SU-DHL-6 (cell line): ENCODE data around the gene GNAI2.
A peak's percentile ranks its signal among the peaks of the same experiment; 100 is the strongest.

Experiments used
- H2AFZ ChIP-seq: fragments of 200-600 bp; sonication (generic); 2 replicates; pipeline ENCODE4 v1.6.1; 2014; ENCODE audit warnings: low read depth, mild to moderate bottlenecking, moderate library complexity, mixed read lengths, antibody characterized with exemption, low read length; ENCODE audit not compliant: severe bottlenecking
- H3F3A ChIP-seq: fragments of 200-600 bp; shearing (Covaris generic); 2 replicates; pipeline ENCODE4 v1.6.0; 2016; ENCODE audit warnings: antibody characterized with exemption, mild to moderate bottlenecking; ENCODE audit not compliant: insufficient read depth
- H3K27ac ChIP-seq: fragments of 200-600 bp; sonication (generic); 2 replicates; pipeline ENCODE4 v1.5.1; 2016; ENCODE audit warnings: low read depth, mild to moderate bottlenecking, low read length, moderate library complexity, mixed read lengths
- H3K27me3 ChIP-seq: fragments of 200-600 bp; sonication (generic), shearing (Covaris generic); 2 replicates; pipeline ENCODE4 v1.6.0; 2014; ENCODE audit warnings: mild to moderate bottlenecking, low read length
- H3K36me3 ChIP-seq: fragments of 200-600 bp; sonication (generic); 2 replicates; pipeline ENCODE4 v1.6.1; 2014; ENCODE audit warnings: mild to moderate bottlenecking, low read length, mixed read lengths
- H3K4me2 ChIP-seq: fragments of 300-600, 200-600 bp; shearing (Covaris generic), sonication (generic); 2 replicates; pipeline ENCODE4 v1.6.0; 2014; ENCODE audit warnings: low read length, low read depth, mild to moderate bottlenecking; ENCODE audit not compliant: poor library complexity, severe bottlenecking
- H3K4me3 ChIP-seq: fragments of 200-600 bp; sonication (generic); 2 replicates; pipeline ENCODE4 v1.5.1; 2014; ENCODE audit warnings: antibody characterized with exemption, low read length, mild to moderate bottlenecking, mixed read lengths; ENCODE audit not compliant: insufficient read depth, poor library complexity, severe bottlenecking
- H3K79me2 ChIP-seq: fragments of 200-600 bp; sonication (generic); 2 replicates; pipeline ENCODE4 v1.6.1; 2014; ENCODE audit warnings: mild to moderate bottlenecking, low read length, moderate library complexity; ENCODE audit not compliant: insufficient read depth
- H3K9ac ChIP-seq: fragments of 200-600 bp; sonication (generic); 2 replicates; pipeline ENCODE4 v1.7.0; 2014; ENCODE audit warnings: mild to moderate bottlenecking, low read length
- H3K9me2 ChIP-seq: fragments of 200-600 bp; sonication (generic); replicated peaks from 2 replicates; pipeline ENCODE4 v1.6.1; 2014; ENCODE audit warnings: low read length; ENCODE audit not compliant: insufficient read depth
- H3K9me3 ChIP-seq: fragments of 200-600 bp; sonication (generic); 2 replicates; pipeline ENCODE4 v1.6.1; 2014; ENCODE audit warnings: low read length, mixed read lengths; ENCODE audit not compliant: insufficient read depth
- H4K20me1 ChIP-seq: fragments of 200-600 bp; sonication (generic); 2 replicates; pipeline ENCODE4 v1.6.1; 2014; ENCODE audit warnings: low read depth, mild to moderate bottlenecking, antibody characterized with exemption, low read length, moderate library complexity, mixed read lengths
- EZH2phosphoT487 ChIP-seq: fragments of 200-600 bp; sonication (generic), shearing (Covaris generic); conservative IDR thresholded peaks from 2 replicates; pipeline ENCODE4 v1.6.1; 2018; ENCODE audit warnings: mild to moderate bottlenecking, antibody characterized with exemption, low read length, moderate library complexity, mixed read lengths
- TF ChIP-seq, protein P1 (sequence below): fragments of 200-600 bp; sonication (generic); IDR thresholded peaks from one replicate; pipeline ENCODE4 v1.5.1; 2017; ENCODE audit warnings: antibody characterized with exemption, mild to moderate bottlenecking, low read length, moderate library complexity; ENCODE audit not compliant: insufficient read depth, poor library complexity, severe bottlenecking

The GNAI2 gene

DNA sequence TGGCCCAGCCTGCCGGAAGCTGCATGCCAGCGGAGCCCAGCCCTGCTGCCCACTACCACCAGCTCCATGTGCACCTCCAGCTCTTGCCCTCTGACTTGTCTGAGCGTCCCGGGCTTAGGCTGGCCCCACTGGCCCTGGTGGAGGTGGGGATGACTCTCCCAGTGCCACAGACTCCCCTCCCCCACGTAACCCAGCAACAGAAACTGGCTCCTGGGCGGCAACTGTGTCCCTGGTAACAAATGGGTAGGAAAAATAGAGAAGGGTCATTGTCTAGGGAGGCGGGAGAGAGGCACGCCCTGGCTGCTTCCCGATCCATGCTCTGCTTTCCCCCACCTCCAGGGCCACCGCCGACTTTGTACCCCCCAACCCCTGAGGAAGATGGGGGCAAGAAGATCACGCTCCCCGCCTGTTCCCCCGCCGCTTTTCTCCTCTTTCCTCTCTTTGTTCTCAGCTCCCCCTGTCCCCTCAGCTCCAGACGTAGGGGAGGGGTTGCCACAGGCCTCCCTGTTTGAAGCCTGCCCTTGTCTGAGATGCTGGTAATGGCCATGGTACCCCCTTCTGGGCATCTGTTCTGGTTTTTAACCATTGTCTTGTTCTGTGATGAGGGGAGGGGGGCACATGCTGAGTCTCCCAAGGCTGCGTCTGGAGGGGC, 22.2 kb downstream of the GNAI2 start:
- H3K4me3 ChIP-seq: no peak overlapping the region
- H3F3A ChIP-seq: no peaks in the 10 kb centered on the region
- no peaks in the 10 kb centered on the region for H3K9me2 ChIP-seq
- no peaks in the 10 kb centered on the region for H3K9me3 ChIP-seq
- H2AFZ ChIP-seq: no peak overlapping the region
- no peak overlapping the region for H3K4me2 ChIP-seq
- H3K79me2 ChIP-seq: no peaks in the 10 kb centered on the region
- no peaks in the 10 kb centered on the region for H4K20me1 ChIP-seq
- H3K36me3 ChIP-seq: 0 out of 2 replicates have a peak, but pooled peaks cover 3% of the 10 kb centered on the region
- H3K27me3 ChIP-seq: no peaks in the 10 kb centered on the region
- no peak overlapping the region for H3K9ac ChIP-seq
- no peak for TF ChIP-seq EZH2phosphoT487
- TF ChIP-seq, protein P1, sequence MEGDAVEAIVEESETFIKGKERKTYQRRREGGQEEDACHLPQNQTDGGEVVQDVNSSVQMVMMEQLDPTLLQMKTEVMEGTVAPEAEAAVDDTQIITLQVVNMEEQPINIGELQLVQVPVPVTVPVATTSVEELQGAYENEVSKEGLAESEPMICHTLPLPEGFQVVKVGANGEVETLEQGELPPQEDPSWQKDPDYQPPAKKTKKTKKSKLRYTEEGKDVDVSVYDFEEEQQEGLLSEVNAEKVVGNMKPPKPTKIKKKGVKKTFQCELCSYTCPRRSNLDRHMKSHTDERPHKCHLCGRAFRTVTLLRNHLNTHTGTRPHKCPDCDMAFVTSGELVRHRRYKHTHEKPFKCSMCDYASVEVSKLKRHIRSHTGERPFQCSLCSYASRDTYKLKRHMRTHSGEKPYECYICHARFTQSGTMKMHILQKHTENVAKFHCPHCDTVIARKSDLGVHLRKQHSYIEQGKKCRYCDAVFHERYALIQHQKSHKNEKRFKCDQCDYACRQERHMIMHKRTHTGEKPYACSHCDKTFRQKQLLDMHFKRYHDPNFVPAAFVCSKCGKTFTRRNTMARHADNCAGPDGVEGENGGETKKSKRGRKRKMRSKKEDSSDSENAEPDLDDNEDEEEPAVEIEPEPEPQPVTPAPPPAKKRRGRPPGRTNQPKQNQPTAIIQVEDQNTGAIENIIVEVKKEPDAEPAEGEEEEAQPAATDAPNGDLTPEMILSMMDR: no peak
- H3K27ac ChIP-seq: no peak overlapping the region

DNA sequence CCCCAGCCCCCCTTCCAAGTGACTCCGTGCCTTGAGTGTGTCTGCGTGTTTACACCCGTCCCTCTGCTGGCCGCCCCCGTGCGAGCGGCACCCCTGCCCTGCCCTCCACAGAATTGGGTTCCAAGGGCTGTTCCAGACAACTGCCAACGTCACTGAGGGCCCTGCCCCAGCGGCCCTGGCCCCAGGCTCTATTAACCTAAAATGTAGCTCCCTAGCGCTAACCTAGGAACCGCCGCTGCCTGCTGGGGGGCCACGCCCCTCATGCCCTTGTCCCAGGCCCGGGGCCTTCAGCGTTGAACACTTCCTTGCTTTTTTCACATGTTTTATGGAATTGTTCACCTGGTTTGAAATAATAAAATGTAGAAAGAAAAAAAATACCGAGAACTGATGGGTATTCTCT, 23.0 kb downstream of the GNAI2 start:
- no peaks in the 10 kb centered on the region for H3K79me2 ChIP-seq
- H3K9me3 ChIP-seq: no peaks in the 10 kb centered on the region
- no peak overlapping the region for H2AFZ ChIP-seq
- no peaks in the 10 kb centered on the region for H3K9me2 ChIP-seq
- H3K27me3 ChIP-seq: no peaks in the 10 kb centered on the region
- no peak overlapping the region for H3K9ac ChIP-seq
- H3K27ac ChIP-seq: no peak overlapping the region
- no peaks in the 10 kb centered on the region for H4K20me1 ChIP-seq
- TF ChIP-seq, protein P1: no peak
- TF ChIP-seq EZH2phosphoT487: no peak
- H3F3A ChIP-seq: no peaks in the 10 kb centered on the region
- H3K4me3 ChIP-seq: no peak overlapping the region
- H3K36me3 ChIP-seq: 0 out of 2 replicates have a peak, but pooled peaks cover 3% of the 10 kb centered on the region
- H3K4me2 ChIP-seq: no peak overlapping the region

DNA sequence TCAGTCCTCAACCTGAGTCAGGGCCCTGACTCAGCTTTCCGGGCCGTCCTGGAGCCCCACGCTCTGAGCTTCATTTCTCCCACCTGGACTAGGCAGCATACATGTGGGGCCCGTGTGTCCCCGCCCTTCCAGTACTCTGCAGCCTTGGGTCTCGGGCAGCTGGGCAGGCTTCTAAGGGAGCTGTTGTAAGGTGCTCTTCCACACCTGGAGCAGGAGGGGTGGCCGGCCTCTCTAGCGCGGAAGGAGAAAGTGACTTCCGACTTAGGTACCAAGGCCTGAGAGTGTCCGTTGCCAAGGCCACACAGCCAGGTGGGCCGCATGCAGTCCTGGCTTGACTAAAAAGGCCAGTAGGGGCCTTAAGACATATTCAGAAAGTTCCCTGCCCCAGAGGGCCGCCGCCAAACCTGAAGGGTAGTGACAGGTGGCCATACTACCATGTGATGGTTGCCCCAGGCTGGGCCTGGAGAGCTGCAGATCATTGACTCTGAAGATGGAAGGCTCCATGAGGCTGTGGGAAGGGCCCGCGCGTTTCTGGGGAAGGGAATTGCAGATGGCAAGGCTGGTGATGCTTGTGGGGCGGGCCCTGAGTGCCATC, 23.5 kb downstream of the GNAI2 start:
- Histone ChIP-seq H3K27ac (no peak overlapping the region), H4K20me1 (no peaks in the 10 kb centered on the region), H3K9ac (0 out of 2 replicates have a peak overlapping the region, but pooled peaks have one; percentile 50), H3K4me2 (peak overlapping the region; percentile 52), H3F3A (no peaks in the 10 kb centered on the region), H3K36me3 (0 out of 2 replicates have a peak, but pooled peaks cover 3% of the 10 kb centered on the region), H2AFZ (no peak overlapping the region), H3K27me3 (no peaks in the 10 kb centered on the region), H3K4me3 (peak overlapping the region; percentile 48), H3K79me2 (no peaks in the 10 kb centered on the region), H3K9me3 (no peaks in the 10 kb centered on the region), H3K9me2 (no peaks in the 10 kb centered on the region)
- TF ChIP-seq, protein P1: no peak
- TF ChIP-seq EZH2phosphoT487: no peak
